K562 (cell line): ENCODE data around the gene IL27RA. TPM values are rescaled to one million over a fixed set of nuclear protein-coding genes. Genes with fewer than 3 reads are reported as not detected.
A peak's percentile ranks its signal among the peaks of the same experiment; 100 is the strongest.

Source experiments
- CBX3 ChIP-seq, 2 experiments: IDR thresholded peaks; 1 replicate in 1 of 2; 2 replicates in 1 of 2; pipeline ENCODE4 v1.6.1; 2012; ENCODE audit warnings: inconsistent platforms in 2 of 2, low read length in 2 of 2, borderline replicate concordance in 1 of 2, control low read depth in 1 of 2
- FOSL1 ChIP-seq: fragments of 200-800 bp; sonication (Bioruptor generic); conservative IDR thresholded peaks from 2 replicates; pipeline ENCODE4 v1.6.1; 2016; ENCODE audit warnings: missing genetic modification characterization, missing compliant biosample characterization
- GATA2 ChIP-seq: sonication (generic); formaldehyde crosslinking; IDR thresholded peaks from 2 replicates; pipeline ENCODE4 v1.4.0; 2020; ENCODE audit warnings: mild to moderate bottlenecking, missing genetic modification reagents
- JUND ChIP-seq, 2 experiments: IDR thresholded peaks; 2 replicates in 1 of 2; 3 replicates in 1 of 2; pipeline ENCODE4 v1.6.1; 2011; ENCODE audit warnings: borderline replicate concordance in 2 of 2, low read depth in 2 of 2, low read length in 2 of 2, improper control_type of control experiment in 1 of 2, missing biosample characterization in 1 of 2, missing genetic modification characterization in 1 of 2, missing genetic modification reagents in 1 of 2
- MAFF ChIP-seq: IDR thresholded peaks from 2 replicates; pipeline ENCODE4 v1.6.1; 2012; ENCODE audit warnings: low read length, improper control_type of control experiment
- NBN ChIP-seq: fragments of 450-650 bp; IDR thresholded peaks from 2 replicates; pipeline ENCODE4 v1.6.1; 2016; ENCODE audit warnings: low read depth, mild to moderate bottlenecking
- NFIX ChIP-seq: fragments of 250-450 bp; sonication (Bioruptor Pico); IDR thresholded peaks from 2 replicates; pipeline ENCODE4 v1.4.0; 2020; ENCODE audit warnings: low read depth, mild to moderate bottlenecking, moderate library complexity
- NKRF ChIP-seq: fragments of 450-650 bp; IDR thresholded peaks from 2 replicates; pipeline ENCODE4 v1.6.1; 2016; ENCODE audit warnings: borderline replicate concordance
- POLR2G ChIP-seq: fragments of 200-400 bp; formaldehyde crosslinking; IDR thresholded peaks from 2 replicates; pipeline ENCODE4 v1.6.1; 2017; ENCODE audit warnings: low read depth, mild to moderate bottlenecking, antibody characterized with exemption, low read length, moderate library complexity
- RBM14 ChIP-seq: fragments of 200-400 bp; formaldehyde crosslinking; IDR thresholded peaks from 2 replicates; pipeline ENCODE4 v1.6.1; 2018; ENCODE audit warnings: low read depth, mild to moderate bottlenecking, low read length, moderate library complexity, borderline replicate concordance; ENCODE audit not compliant: insufficient read depth
- RERE ChIP-seq: sonication (generic); formaldehyde crosslinking; IDR thresholded peaks from 2 replicates; pipeline ENCODE4 v1.8.0; 2023; ENCODE audit warnings: missing genetic modification reagents, mild to moderate bottlenecking, borderline replicate concordance
- RUNX1 ChIP-seq: sonication (generic); IDR thresholded peaks from 2 replicates; pipeline ENCODE4 v1.6.1; 2016; ENCODE audit warnings: antibody characterized with exemption, low read depth
- ZBTB33 ChIP-seq: sonication (generic); formaldehyde crosslinking; IDR thresholded peaks from 2 replicates; pipeline ENCODE4 v1.8.1; 2023; ENCODE audit warnings: mild to moderate bottlenecking, missing genetic modification reagents
- ZC3H11A ChIP-seq: IDR thresholded peaks from 2 replicates; pipeline ENCODE4 v1.6.1; 2012; ENCODE audit warnings: low read depth, low read length, improper control_type of control experiment
- ZKSCAN1 ChIP-seq: fragments of 150-350 bp; IDR thresholded peaks from 2 replicates; pipeline ENCODE4 v1.6.1; 2016; ENCODE audit warnings: low read depth, low read length
- ZNF165 ChIP-seq: fragments of 250-450 bp; sonication (Bioruptor Pico); IDR thresholded peaks from 2 replicates; pipeline ENCODE4 v1.4.0; 2020; ENCODE audit warnings: borderline replicate concordance
- polyA plus RNA-seq, 8 experiments: library from polyadenylated mRNA; depleted of rRNA in 4 of 8; stranded (reverse) in 5 of 8; unstranded in 3 of 8; fragments of >200 nt; fragmentation: Nextera tagmentation in 2 of 8; fragmentation: Illumina TruSeq in 1 of 8; extraction: Ambion mirVana in 2 of 8; extraction: Trizol in 1 of 8; gene quantifications; 2 replicates each; pipeline versions ENCODE4 v1.2.1 to v1.2.3, GENCODE V29; 2011 to 2014; ENCODE audit warnings: inconsistent platforms in 1 of 8, missing spikeins in 1 of 8
- total RNA-seq, 7 experiments: library from RNA; depleted of rRNA in 6 of 7; stranded (reverse); fragments of >200 nt in 6 of 7; fragmentation: Illumina TruSeq in 2 of 7; extraction: Trizol in 2 of 7; gene quantifications; 2 replicates each; pipeline versions ENCODE4 v1.2.1 to v1.2.3, GENCODE V29; 2011 to 2021; ENCODE audit warnings: low replicate concordance in 1 of 7

The IL27RA gene
- total and polyA plus RNA-seq, 9 of the 15 experiments (the other 6 are each of a cell fraction or from before 2014, with no cell fraction given) = 1.9 to 15.9 (median 12.0) TPM

- no peak for TF ChIP-seq MAFF
- peak; percentile 98 for TF ChIP-seq JUND (IDR thresholded peaks at IDR 0.05; ENCODE audit: borderline replicate concordance, low read depth, low read length)
- peak; percentile 99 for TF ChIP-seq JUND (tag; IDR thresholded peaks at IDR 0.05; ENCODE audit: borderline replicate concordance, low read depth, low read length)
- TF ChIP-seq POLR2G = peak; percentile 86
- TF ChIP-seq CBX3 (IDR thresholded peaks at IDR 0.05; ENCODE audit: borderline replicate concordance in 1 of 2, low read length in 2 of 2) = peak in 1 of 2 experiments; percentile 60; a peak in 1 of 3 replicates
- peak; percentile 70; the same call in 1 of the 2 replicates for TF ChIP-seq ZBTB33 (CRISPR knock-in tag)
- peak; percentile 82; the same call in 1 of the 2 replicates for TF ChIP-seq ZC3H11A
- TF ChIP-seq RBM14 = no peak
- TF ChIP-seq GATA2 (CRISPR knock-in tag) = peak; percentile 99
- peak; percentile 84 for TF ChIP-seq ZKSCAN1
- TF ChIP-seq RERE (CRISPR knock-in tag) = peak; percentile 86; the same call in 1 of the 2 replicates
- peak; percentile 84 for TF ChIP-seq FOSL1
- 0 out of 2 replicates have a peak, but pooled peaks have one; percentile 66 for TF ChIP-seq ZNF165
- no peak for TF ChIP-seq NFIX (CRISPR knock-in tag)
- peak; percentile 100 for TF ChIP-seq NBN
- peak; percentile 64; the same call in 1 of the 2 replicates for TF ChIP-seq NKRF
- peak; percentile 98 for TF ChIP-seq RUNX1
Measured at GRCh38 chr19:14006766-14007562, 24.6 kb upstream of the IL27RA start (continued).
